GM23248 (cell line): Measurements from ENCODE around the gene NR4A1.

Experiments
- EZH2 ChIP-seq: fragments of 200-600 bp; sonication (generic); IDR thresholded peaks from 2 replicates; pipeline ENCODE4 v1.6.1; 2018; ENCODE audit warnings: antibody characterized with exemption, mild to moderate bottlenecking; ENCODE audit not compliant: insufficient read depth, poor library complexity, severe bottlenecking
- EZH2phosphoT487 ChIP-seq: fragments of 200-600 bp; sonication (generic); IDR thresholded peaks from 2 replicates; pipeline ENCODE4 v1.6.1; 2018; ENCODE audit warnings: antibody characterized with exemption, moderate library complexity, mild to moderate bottlenecking, low read depth; ENCODE audit not compliant: insufficient read depth

DNA sequence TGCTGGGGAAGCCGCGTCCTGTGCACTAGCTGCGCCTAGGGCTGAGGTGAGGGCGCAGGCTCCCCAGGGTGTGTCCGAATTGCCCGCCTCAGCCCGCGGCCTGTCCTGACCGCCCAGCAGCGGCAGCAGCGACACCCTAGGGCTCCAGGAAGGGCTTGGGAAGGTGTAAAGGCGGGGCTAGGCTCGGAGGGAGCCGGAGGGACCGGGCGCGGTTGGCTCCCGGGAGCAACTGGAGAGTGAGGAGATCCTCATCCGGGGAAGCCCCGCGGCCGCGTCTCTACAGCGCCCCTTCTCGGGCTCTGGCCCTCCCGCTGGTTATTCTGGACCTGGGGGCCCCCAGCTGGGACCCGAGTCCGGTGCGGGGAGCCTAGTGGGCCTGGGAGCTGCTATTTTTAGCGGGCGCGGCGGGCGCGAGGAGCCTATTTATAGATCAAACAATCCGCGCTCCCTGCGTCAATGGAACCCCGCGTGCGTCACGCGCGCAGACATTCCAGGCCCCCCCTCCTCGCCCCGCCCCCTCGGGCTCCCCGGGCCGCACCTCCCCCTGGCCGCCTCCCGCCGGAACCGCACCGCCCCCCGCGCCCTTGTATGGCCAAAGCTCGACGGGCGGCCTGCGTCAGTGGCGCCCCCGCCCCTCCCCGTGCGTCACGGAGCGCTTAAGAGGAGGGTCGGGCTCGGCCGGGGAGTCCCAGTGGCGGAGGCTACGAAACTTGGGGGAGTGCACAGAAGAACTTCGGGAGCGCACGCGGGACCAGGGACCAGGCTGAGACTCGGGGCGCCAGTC lies at the start of gene NR4A1:
- TF ChIP-seq EZH2 (no peak), EZH2phosphoT487 (no peak)
